H1 (cell line): ENCODE results near the gene PLD3. TPM values are rescaled to one million over a fixed set of nuclear protein-coding genes. Genes with fewer than 3 reads are reported as not detected.

Experiments used
- CBX8 ChIP-seq: fragments of 300-800, 300-1000 bp; sonication (generic); IDR thresholded peaks from 2 replicates; pipeline ENCODE4 v1.7.1; 2016; ENCODE audit warnings: low read depth, low read length, borderline replicate concordance
- E2F6 ChIP-seq: IDR thresholded peaks from 2 replicates; pipeline ENCODE4 v1.6.1; 2012; ENCODE audit warnings: inconsistent platforms
- EP300 ChIP-seq, 2 experiments: IDR thresholded peaks; 1 replicate in 1 of 2; 2 replicates in 1 of 2; pipeline ENCODE4 v1.6.1; 2011 to 2012; ENCODE audit warnings: low read depth in 2 of 2, low read length in 2 of 2, mild to moderate bottlenecking in 2 of 2, borderline replicate concordance in 1 of 2, inconsistent platforms in 1 of 2, moderate library complexity in 1 of 2
- HDAC2 ChIP-seq, 2 experiments: fragments of 300-600 bp in 1 of 2; sonication (generic) in 1 of 2; IDR thresholded peaks; 2 replicates each; pipeline ENCODE4 v1.6.1; 2011 to 2012; ENCODE audit warnings: low read depth in 2 of 2, low read length in 2 of 2, mild to moderate bottlenecking in 2 of 2, moderate library complexity in 2 of 2, borderline replicate concordance in 1 of 2, inconsistent platforms in 1 of 2
- KDM4A ChIP-seq: IDR thresholded peaks from one replicate; pipeline ENCODE4 v1.7.1; 2012; ENCODE audit warnings: low read depth, mild to moderate bottlenecking, moderate library complexity, low read length, inconsistent platforms; ENCODE audit not compliant: severe bottlenecking
- RBBP5 ChIP-seq: IDR thresholded peaks from 2 replicates; pipeline ENCODE4 v1.7.1; 2012; ENCODE audit warnings: low read depth, mild to moderate bottlenecking, inconsistent platforms, low read length, moderate library complexity, borderline replicate concordance
- RNF2 ChIP-seq: fragments of 200-900, 300-1000 bp; sonication (generic); IDR thresholded peaks from 2 replicates; pipeline ENCODE4 v1.7.1; 2016; ENCODE audit warnings: borderline replicate concordance, low read depth, mild to moderate bottlenecking, antibody characterized with exemption, low read length; ENCODE audit not compliant: poor library complexity, severe bottlenecking; ENCODE audit errors: missing control alignments
- SAP30 ChIP-seq: fragments of 300-600 bp; sonication (generic); IDR thresholded peaks from 2 replicates; pipeline ENCODE4 v1.7.1; 2012; ENCODE audit warnings: low read length, moderate library complexity, mild to moderate bottlenecking, inconsistent platforms; ENCODE audit not compliant: insufficient read depth, insufficient replicate concordance
- polyA plus RNA-seq, 7 experiments: library from polyadenylated mRNA; depleted of rRNA in 3 of 7; stranded (reverse) in 5 of 7; unstranded in 2 of 7; fragments of >200 nt in 5 of 7; fragments of 200-250 nt in 2 of 7; gene quantifications; 1 replicate in 5 of 7; 2 replicates in 1 of 7; 4 replicates in 1 of 7; pipeline versions ENCODE4 v1.2.1 to v1.2.3, GENCODE V29; 2011 to 2013; ENCODE audit warnings: missing spikeins in 2 of 7, mixed read lengths in 2 of 7
- total RNA-seq: library from RNA; stranded (reverse); fragmentation: NEBNext Ultra II Directional; extraction: Animal tissue kit (Norgen Biotek cat#: 25700); gene quantifications from 2 replicates; pipeline ENCODE4 v1.2.1, GENCODE V29; 2021

Gene PLD3
- total and polyA plus RNA-seq, 2 of the 8 experiments (the other 6 are each of a cell fraction or from before 2014, with no cell fraction given), result 180 to 543 TPM

DNA sequence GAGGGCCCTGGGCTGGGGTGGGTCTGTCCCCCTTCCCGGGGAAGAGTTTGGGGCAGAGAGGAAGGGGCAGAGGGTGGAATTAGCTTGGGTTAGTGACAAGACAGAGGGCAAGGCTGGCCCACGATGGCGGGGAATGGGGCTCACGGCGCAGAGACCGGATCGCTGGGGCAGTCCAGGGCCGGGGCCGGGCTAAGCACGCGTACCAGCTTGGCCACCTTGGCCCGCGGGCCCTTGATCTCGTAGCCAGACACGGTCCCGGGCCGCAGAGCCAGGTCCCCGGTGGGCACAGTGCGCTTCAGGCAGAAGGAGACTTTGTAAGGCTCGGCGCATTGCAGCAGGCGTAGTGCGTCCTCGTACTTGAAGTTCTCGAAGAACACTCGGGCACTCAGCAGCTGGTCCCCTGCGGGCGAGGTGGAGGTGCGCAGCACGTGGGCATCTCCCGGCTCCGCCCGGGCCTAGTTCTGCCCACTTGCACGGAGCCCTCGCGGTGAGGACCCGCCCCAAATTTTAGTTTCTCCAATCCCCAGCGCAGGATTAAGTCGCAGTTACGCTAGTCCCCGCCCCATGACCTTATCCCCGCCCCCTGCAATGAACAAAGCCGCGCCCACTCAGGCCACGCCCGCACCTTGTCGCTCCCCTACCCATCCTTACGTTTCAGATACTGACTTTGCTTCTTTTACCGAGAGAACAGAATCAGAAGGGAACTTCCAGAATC lies 50.1 kb downstream of the PLD3 start (continued):
- no peak for TF ChIP-seq SAP30
- TF ChIP-seq CBX8, result no peak
- TF ChIP-seq RNF2, result no peak
- TF ChIP-seq KDM4A, result peak; percentile 54
- peak; percentile 96 for TF ChIP-seq E2F6
- TF ChIP-seq RBBP5, result no peak
- no peak for TF ChIP-seq HDAC2 (IDR thresholded peaks at IDR 0.05; ENCODE audit: borderline replicate concordance in 1 of 2, low read depth in 2 of 2, low read length in 2 of 2)
- no peak for TF ChIP-seq EP300 (IDR thresholded peaks at IDR 0.05; ENCODE audit: borderline replicate concordance in 1 of 2, low read depth in 2 of 2, low read length in 2 of 2)
